Kidney epithelial cell (primary cell): ENCODE measurements around the gene PRTG. TPM values are rescaled to one million over a fixed set of nuclear protein-coding genes. Genes with fewer than 3 reads are reported as not detected.

ENCODE experiments used
- DNase-seq: peaks from one replicate; pipeline ENCODE4 v3.0.0-alpha.2; 2010; ENCODE audit warnings: low read depth
- H3K27me3 ChIP-seq: 2 replicates; pipeline ENCODE4 v1.6.0; 2011; ENCODE audit warnings: low read length; ENCODE audit not compliant: control insufficient read depth, insufficient read depth
- H3K36me3 ChIP-seq: 2 replicates; pipeline ENCODE4 v1.5.1; 2011; ENCODE audit warnings: low read length; ENCODE audit not compliant: control insufficient read depth, insufficient read depth
- H3K4me3 ChIP-seq: 2 replicates; pipeline ENCODE4 v1.5.1; 2011; ENCODE audit warnings: low read depth, mild to moderate bottlenecking, control low read depth, low read length
- total RNA-seq: library from RNA; depleted of rRNA; stranded (reverse); fragments of >200 nt; gene quantifications from 2 replicates; pipeline ENCODE4 v1.2.3, GENCODE V29; 2015
- TF ChIP-seq, protein P1 (sequence below): IDR thresholded peaks from 2 replicates; pipeline ENCODE4 v1.5.1; 2011; ENCODE audit warnings: mild to moderate bottlenecking, moderate library complexity, low read length, control low read depth, inconsistent platforms; ENCODE audit not compliant: insufficient read depth, poor library complexity, severe bottlenecking

Gene PRTG
- total RNA-seq, 1 donor from 2014 or later, result 9.4 TPM

DNA sequence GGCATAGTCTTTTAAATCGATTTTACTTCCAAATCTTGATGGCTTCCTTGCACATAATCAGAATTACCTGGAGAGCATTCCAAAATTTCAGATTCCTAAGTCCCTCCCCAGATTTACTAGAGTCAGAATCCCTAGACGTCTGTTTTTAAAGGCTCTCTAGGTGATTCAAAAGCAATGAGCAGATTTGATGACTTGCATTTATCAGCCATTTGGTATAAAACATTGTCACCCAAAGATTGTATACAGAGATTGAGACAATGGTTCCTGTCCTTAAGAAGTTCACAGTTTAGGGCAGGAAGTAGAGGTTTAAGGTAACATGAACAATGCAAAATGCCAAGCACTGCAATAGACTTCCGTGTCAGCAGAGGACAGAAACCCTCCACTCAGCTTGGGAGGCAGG, 152.2 kb downstream of the PRTG start:
- no peak overlapping the region for H3K4me3 ChIP-seq
- H3K36me3 ChIP-seq, result no peaks in the 10 kb centered on the region
- TF ChIP-seq, protein P1, sequence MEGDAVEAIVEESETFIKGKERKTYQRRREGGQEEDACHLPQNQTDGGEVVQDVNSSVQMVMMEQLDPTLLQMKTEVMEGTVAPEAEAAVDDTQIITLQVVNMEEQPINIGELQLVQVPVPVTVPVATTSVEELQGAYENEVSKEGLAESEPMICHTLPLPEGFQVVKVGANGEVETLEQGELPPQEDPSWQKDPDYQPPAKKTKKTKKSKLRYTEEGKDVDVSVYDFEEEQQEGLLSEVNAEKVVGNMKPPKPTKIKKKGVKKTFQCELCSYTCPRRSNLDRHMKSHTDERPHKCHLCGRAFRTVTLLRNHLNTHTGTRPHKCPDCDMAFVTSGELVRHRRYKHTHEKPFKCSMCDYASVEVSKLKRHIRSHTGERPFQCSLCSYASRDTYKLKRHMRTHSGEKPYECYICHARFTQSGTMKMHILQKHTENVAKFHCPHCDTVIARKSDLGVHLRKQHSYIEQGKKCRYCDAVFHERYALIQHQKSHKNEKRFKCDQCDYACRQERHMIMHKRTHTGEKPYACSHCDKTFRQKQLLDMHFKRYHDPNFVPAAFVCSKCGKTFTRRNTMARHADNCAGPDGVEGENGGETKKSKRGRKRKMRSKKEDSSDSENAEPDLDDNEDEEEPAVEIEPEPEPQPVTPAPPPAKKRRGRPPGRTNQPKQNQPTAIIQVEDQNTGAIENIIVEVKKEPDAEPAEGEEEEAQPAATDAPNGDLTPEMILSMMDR, result no peak
- DNase-seq, result no peak
- H3K27me3 ChIP-seq, result no peaks in the 10 kb centered on the region

DNA sequence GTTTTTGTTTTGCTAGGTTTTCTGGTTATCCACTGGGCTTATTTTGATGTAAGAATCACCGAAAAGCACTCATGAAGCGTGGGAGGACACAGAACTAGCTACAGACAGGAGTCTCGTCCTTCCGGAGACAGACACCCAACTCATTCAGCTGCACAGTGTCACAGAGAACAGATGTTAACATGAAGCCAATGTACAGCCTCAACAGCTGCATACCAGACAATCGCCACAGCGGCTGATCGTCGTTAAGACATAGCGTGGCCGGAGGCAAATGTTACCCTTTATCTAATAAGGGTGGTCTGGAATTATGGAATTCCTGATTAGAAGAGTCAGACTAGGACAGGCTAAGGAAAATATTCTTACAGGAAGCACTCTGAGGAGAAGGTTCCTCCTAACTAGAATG, 153.7 kb downstream of the PRTG start:
- H3K36me3 ChIP-seq, result no peaks in the 10 kb centered on the region
- no peak overlapping the region for H3K4me3 ChIP-seq
- no peak for DNase-seq
- no peaks in the 10 kb centered on the region for H3K27me3 ChIP-seq
- TF ChIP-seq, protein P1, result no peak

DNA sequence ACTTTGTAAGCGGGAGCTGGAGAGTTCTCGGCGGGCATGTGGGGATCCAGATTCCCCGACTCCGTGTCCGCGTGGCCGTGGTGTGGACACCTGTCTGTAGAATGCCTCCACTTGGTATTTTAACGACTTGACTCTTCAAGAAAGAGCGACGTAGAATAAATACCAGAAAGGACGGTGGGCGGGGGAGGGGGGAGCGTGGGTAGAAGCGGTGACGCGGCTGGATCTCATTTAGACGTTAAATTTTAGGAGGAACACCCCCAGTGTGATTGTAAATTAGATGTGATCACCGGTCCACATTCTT, 154.2 kb downstream of the PRTG start:
- TF ChIP-seq, protein P1, result no peak
- Histone ChIP-seq H3K27me3 (no peaks in the 10 kb centered on the region), H3K36me3 (no peaks in the 10 kb centered on the region), H3K4me3 (peak overlapping the region; percentile 43)
- DNase-seq, result no peak

DNA sequence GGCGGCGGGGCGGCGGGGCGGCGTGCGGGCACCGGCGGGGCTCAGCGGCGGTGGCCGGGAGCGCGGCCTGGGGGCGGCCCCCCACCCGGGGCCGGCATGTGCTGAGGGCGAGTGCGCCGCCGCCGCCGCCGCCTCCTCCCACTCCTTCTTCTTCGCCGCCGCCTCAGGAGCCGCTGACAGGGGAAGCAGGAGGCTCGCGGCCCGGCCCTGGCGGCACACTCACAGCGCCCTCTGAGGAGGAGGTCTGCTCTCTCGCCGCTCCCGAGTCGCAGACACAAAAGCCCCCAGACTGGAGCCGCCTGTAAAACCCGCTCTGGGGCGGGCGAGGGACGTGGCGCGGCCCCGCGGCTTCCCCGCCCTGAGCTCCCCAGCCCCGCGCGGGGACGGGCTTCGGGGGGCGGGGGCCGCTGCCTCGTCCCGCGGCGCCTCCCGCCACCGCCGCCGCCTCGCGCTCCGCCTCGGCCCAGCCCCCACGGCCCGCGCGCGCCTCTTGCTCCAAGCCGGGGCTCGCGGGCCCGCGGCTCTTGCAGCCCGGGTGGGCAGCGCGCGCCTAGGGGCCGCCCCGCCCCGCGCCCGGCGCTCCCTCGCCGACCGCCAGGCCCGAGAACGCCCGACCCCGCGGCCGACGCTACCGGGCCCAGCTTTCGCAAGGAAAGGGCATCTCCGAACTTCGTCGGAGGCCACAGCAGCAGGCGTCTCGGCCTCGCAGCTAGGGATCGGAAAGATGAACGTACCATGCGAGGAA, 154.7 kb downstream of the PRTG start, which contains the start of gene PYGO1:
TSS of gene PYGO1 (minus strand) at position 276 of the 745 bp plus-strand sequence. CDS start 462 bp downstream, outside the sequence.
- Histone ChIP-seq H3K27me3 (no peaks in the 10 kb centered on the region), H3K4me3 (peak within 1 kb of the TSS; percentile 70), H3K36me3 (no peaks in the 10 kb centered on the region)
- TF ChIP-seq, protein P1, result no peak
- DNase-seq, result no peak

DNA sequence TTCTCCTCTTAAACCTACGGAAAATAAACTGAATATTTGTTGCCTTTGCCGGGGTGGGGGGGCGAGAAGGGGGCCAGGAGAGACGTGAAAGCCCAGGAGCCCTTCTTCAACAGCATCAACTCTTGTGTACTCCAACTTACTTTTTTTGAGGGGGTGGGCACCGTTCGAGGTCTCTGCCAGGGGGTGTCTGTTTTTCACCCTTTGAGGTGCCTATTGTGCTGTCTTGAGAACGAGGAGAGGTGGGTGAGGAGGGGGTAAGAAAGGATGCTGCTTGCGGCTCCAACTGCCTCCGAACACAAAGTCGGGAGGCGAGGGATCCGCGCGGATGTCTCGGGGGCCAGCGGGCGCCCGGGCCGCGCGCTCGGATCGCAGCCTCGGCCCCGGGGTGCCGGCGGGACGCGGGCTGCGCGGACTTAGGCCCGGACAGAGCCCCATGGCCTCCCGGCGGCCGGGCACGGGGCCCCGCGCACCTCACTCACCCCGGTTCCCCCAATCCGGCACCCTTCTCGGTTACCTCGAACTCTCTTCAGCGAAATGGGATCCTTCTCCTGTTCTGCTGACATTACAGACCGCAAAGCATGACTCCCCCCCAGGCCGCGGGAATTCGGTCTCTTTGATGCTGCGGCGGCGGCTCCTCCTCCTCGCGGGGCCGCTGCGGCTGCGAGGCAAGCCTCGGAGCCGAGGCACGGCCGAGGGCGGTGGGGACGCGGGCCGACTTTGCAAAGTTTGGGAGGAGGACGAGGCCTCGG, 155.5 kb downstream of the PRTG start:
- TF ChIP-seq, protein P1, result no peak
- Histone ChIP-seq H3K27me3 (no peaks in the 10 kb centered on the region), H3K4me3 (peak overlapping the region; percentile 70), H3K36me3 (no peaks in the 10 kb centered on the region)
- DNase-seq, result no peak
